Stimulated activated CD8-positive, alpha-beta memory T cell treated with anti-CD3 and anti-CD28 coated beads, Interleukin-15, amount 100 ng/mL, for 1 hour (primary cell): Measurements from ENCODE around the gene ASTN1.

Experiments used
- DNase-seq: peaks from one replicate; pipeline ENCODE4 v3.0.0-alpha.2; 2020; ENCODE audit warnings: low read depth

Gene ASTN1

DNA sequence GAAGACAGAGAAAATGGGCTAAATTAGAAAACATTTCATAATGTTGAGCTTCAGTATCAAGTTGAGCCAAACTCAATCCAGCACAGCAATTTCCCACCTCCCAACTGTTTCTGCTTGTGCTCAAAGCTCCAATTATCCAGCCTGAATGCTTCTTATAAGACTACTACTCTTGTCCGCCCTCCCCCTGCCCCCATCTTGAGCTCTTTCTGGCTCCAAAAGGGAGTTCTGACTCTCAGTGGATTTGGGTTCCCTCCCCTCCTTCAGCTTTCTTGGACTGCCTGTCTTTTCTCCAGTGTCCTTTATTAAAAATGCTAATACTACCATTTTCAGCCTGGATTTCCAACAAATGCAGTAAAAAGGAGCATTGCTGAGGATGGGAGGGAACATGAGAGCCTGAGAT is 174.8 kb downstream of the ASTN1 start:
- no peak for DNase-seq

- no peak for DNase-seq
Observed at GRCh38 chr1:176989023-176989422, 175.5 kb downstream of the ASTN1 start.

- DNase-seq, result no peak
Observed at GRCh38 chr1:176987016-176987415, 177.5 kb downstream of the ASTN1 start.

- no peak for DNase-seq
Observed at GRCh38 chr1:176983731-176984130, 180.8 kb downstream of the ASTN1 start.

DNA sequence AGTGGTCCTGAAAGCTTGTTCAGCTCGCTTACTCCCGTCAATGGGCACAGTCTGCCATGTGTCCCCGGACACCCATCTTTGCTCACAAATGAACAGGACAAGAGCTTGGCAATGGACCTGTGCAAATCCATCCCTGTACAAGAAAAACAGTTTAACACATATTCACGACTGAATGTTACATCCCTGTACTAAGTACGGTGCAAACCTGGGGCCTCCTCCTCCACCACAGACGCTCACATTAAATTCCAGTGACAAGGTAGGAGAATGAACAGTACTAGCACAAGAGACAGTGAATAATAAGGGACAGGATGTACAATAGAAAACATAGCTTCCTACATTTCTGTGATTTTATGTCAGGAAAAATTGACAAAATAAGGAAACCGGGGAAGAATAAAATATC is 187.7 kb downstream of the ASTN1 start:
- DNase-seq, result no peak

GRCh38 chr1:176976225-176976624 is 188.3 kb downstream of the ASTN1 start:
- DNase-seq, result no peak

- DNase-seq, result no peak
Observed at GRCh38 chr1:176964687-176965086, 199.8 kb downstream of the ASTN1 start.

DNA sequence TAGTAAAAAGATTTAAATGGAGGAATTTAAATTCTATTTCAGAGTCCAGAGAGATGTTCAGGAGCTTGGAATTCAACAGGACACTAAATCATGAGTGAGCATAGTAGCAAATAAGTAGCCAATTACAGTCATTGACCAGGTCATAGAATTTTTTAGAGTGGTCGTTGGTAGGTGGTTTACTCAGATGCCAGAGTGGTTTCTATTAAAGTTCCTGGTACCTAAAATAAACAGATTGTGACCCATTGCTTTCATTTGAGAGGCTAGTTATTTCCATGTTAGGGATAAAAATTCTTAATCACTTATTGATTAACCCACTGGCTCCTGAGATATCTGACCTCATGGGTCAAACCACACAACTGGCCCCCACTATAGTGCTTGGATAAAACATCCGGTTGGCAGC is 201.3 kb downstream of the ASTN1 start:
- no peak for DNase-seq

DNA sequence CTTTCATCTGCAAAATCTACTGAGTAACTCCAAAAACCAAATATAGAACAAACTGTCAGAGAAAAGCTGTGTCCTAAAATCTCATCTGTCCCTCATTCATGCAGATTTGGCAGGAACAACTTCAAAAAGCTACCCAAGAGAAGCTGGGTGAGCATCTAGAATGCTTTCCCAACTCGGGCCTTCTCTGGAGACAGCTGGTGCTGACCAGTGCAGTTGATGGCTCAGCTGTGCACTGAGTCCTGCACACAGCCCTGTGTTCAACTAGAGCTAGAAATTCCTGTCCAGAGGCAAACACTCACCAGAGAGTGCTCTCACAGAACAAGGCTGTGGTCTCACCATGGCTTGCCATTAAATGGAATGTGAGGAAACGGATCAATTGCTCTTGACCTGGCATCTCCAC is 202.8 kb downstream of the ASTN1 start:
- no peak for DNase-seq

- DNase-seq, result no peak
Observed at GRCh38 chr1:176959191-176959820, 205.2 kb downstream of the ASTN1 start.

DNA sequence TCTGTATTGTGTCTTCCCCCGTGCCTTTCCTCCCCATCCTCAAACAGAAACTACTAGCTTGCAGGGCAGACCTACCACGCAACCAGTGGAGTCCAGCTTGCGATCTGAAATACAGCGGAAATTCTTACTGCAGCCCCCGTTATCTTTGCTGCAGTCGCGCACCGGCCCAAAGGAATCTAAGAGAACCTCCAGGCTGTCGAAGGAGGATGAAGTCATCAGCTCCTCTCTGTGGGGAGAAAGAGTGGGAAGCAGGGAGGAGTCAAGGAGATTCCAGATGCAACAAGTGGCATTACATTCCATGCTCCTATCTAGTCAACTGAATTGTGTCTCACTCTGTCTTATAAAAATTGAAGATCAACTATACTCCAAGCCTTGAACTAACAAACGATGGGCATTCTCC is 206.9 kb downstream of the ASTN1 start:
- no peak for DNase-seq

GRCh38 chr1:176954242-176954641 is 210.3 kb downstream of the ASTN1 start:
- no peak for DNase-seq

GRCh38 chr1:176950736-176951324 is 213.7 kb downstream of the ASTN1 start:
- DNase-seq, result no peak

DNA sequence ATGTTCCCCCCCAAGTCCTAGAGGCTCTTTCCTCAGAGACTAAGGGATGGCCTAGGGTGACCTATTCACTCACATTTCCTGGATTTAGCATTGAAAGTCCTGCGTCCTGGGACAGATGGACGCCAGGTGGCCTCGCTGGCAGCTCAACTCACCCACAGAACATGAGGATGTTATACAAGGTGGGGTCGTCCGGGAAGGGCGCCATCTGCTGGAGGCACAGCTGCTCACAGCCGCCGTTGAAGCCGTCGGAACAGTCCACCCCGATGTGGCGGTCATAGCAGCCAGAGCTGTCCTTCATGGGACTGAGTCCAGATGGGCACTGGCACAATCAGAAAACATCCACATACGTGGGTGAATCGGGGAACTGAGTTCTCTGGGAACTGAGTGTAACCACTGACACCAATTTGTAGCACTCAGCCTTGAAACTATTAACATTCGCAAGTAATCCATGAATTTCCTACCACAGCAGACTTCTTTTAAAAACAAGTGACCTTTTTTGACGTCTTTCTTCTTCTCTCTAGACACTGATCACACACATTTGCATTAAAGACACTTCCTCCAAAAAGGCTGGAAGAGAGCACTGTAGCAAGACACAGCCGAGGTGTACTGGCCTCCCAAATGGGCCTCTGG is 215.4 kb downstream of the ASTN1 start:
- no peak for DNase-seq

- no peak for DNase-seq
Observed at GRCh38 chr1:176944606-176945005, 219.9 kb downstream of the ASTN1 start.

DNA sequence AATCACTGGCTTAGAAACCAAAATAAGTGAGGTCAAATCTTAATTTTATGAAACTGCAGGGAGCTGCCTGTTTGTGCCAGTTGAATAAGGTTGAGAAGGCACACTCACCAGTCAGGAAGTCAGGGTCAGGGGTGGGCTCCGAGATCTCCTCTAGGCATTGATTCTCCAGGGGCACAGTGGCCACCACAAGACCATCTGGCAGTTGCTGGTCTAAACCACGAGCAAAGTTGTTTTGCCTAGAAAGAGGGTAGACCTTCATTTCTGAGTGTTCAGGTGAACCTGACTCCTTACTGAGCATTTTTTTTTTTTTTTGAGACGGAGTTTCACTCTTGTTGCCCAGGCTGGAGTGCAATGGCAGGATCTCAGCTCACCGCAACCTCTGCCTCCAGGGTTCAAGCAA is 220.7 kb downstream of the ASTN1 start:
- no peak for DNase-seq

GRCh38 chr1:176942346-176942745 is 222.2 kb downstream of the ASTN1 start:
- DNase-seq, result no peak

GRCh38 chr1:176939993-176940392 is 224.5 kb downstream of the ASTN1 start:
- DNase-seq, result no peak

DNA sequence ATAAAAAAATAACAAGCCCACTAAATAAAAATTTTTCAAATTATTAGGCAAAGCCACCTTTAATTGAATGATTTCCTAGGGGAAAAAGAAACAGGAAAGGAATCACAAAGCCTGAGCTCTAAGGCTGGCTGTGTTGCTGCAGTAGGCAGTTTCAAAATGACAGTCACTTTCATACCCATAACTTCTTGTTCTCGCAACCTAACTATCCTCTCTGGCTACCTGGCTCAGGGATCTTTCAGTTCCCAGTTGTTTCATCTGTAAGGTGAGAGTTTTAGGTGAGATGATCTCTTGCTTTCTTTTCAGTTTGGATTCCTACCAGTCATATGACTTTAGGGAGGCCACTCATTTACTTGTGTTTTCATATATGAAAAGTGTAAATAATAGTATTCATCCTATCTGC is 226.1 kb downstream of the ASTN1 start:
- no peak for DNase-seq

- no peak for DNase-seq
Observed at GRCh38 chr1:176934370-176934769, 230.1 kb downstream of the ASTN1 start.

DNA sequence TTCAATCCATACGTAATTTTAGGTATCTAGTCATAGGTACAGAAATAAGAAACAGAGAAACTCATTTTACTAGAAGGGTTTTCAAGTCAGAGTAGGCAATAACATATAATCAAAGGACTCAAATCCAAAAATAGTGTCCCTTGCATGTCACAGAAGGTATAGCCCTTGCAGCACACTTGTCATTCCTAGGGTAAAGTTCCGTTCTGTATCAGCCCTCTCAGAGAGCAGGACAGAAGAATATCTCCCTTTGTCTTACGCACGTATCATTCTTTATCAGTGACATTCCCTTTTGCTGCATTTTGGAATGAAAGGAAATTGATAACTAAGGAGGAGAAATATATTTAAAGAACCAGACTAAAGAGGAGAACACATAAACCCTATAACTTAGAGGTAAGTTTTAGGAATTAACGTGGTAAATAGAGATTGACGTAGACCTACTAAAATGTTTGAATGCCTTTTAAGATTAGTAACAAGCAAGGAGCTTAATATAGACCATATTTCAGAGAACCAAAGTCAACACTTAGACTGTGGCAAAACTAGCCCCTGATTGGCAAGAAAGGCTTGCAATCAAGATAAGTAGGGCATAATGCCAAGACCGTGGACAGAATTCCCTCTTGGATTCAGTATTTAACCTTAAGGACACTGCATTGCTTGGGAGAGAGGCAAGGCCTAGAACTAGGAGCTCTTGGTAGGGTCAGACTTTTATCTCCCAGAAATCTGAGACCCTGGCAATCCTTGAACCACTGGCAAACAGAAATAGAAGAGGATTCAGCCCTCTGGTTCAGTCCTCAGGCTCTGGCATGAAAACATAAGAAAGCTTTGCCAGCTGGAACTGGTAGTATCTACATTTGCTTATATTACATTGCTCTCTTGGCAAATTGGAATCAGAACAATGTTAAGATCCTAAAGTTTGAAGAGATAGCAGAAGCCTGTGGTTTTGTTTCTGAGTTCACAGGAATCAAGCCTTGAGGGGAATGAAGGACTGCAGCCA is 232.1 kb downstream of the ASTN1 start:
- DNase-seq, result no peak

DNA sequence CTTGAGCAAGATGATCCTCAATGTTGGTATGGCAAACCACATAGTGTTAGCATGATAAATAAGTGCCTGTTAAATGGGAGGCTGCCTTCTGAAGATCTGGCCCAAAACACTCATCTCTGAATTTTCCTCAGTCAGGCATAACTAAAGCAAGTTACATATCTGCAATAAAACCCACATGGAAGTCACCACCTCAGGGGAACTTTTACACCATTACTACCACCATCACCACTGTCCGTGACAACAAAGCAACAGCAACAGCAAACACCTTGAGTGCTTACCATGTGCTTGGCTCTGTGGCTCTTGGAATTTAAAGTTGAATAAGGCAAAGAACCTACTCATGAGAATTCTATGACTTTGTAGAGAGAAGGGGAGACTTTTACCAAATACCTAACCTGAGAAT is 233.0 kb downstream of the ASTN1 start:
- no peak for DNase-seq
